Measurements from ENCODE around the gene GALNT4.

Gene GALNT4

GRCh38 chr12:89565002-89565401 lies 40.4 kb upstream of the GALNT4 start:
- DNase-seq (ENCODE audit: low read depth): no peak
- no peak for TF ChIP-seq CTCF (IDR thresholded peaks at IDR 0.05; ENCODE audit: insufficient read depth, low read depth, low read length, missing control alignments)
- no peak overlapping the region for H3K4me3 ChIP-seq (ENCODE audit: low read length)

DNA sequence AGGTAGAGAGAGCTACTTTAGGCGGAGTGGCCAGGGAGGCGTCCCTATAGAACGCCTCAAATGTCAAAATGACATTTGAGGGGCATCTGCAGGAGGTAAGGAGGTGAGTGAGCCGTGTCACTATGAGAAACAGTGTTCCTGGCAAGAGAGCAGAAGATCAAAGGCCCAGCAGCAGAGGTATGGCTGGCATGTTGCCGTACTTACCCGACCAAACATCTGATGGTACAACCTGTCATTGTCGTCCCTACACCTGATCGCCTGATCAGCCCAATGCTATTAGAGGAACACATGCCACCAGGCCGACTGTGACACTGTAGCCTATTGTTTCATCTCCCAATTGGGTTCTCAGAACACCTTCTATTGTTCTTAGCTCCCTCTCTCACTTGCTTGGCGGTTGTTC lies 35.2 kb upstream of the GALNT4 start:
- H3K4me3 ChIP-seq (ENCODE audit: low read length): no peak overlapping the region
- DNase-seq (ENCODE audit: low read depth): no peak
- no peak for TF ChIP-seq CTCF (IDR thresholded peaks at IDR 0.05; ENCODE audit: insufficient read depth, low read depth, low read length, missing control alignments)

DNA sequence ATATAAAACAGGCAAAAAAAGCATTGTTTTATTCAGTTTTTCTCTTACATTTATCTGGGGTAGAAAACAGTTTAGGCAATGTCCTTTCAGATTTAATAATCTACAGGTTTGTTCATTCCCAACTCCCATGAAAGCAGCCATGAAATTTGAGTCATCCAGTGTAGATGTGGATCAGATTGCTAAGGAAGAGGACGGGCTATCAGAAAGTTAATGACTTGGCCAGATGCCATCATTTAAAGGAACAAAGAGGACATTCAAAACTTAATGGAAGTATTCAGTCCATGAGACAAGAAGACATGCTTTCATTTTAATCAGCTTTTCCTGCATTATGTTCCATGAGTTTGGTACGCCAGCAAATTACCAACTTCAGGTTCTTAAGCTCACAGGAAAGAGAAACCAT lies 32.4 kb upstream of the GALNT4 start:
- no peak for DNase-seq (ENCODE audit: low read depth)
- TF ChIP-seq CTCF (IDR thresholded peaks at IDR 0.05; ENCODE audit: insufficient read depth, low read depth, low read length, missing control alignments): no peak
- no peak overlapping the region for H3K4me3 ChIP-seq (ENCODE audit: low read length)

DNA sequence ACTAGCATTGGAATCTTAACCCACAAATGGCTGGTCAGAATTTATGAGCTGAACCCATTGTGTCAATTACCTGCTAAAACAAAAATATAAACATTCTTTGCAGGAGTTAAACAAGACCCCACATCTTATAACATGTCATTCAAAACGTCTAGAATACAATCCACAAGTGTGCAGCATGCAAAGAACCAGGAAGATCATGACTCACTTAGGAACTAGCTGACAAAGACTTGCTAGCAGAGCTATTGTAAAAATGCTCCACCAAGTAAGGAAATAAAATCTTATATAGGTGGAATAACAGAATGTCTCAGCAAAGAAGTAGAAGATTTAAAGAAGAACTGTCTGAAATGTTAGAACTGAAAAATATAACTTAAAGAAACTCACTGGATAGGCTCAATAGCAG lies 27.8 kb upstream of the GALNT4 start:
- no peak overlapping the region for H3K4me3 ChIP-seq (ENCODE audit: low read length)
- no peak for TF ChIP-seq CTCF (IDR thresholded peaks at IDR 0.05; ENCODE audit: insufficient read depth, low read depth, low read length, missing control alignments)
- peak; percentile 55 for DNase-seq (ENCODE audit: low read depth)

GRCh38 chr12:89551747-89552146 lies 27.2 kb upstream of the GALNT4 start:
- no peak for DNase-seq (ENCODE audit: low read depth)
- H3K4me3 ChIP-seq (ENCODE audit: low read length): no peak overlapping the region
- no peak for TF ChIP-seq CTCF (IDR thresholded peaks at IDR 0.05; ENCODE audit: insufficient read depth, low read depth, low read length, missing control alignments)

GRCh38 chr12:89547101-89547500 lies 22.5 kb upstream of the GALNT4 start:
- DNase-seq (ENCODE audit: low read depth): no peak
- no peak for TF ChIP-seq CTCF (IDR thresholded peaks at IDR 0.05; ENCODE audit: insufficient read depth, low read depth, low read length, missing control alignments)
- H3K4me3 ChIP-seq (ENCODE audit: low read length): no peak overlapping the region

DNA sequence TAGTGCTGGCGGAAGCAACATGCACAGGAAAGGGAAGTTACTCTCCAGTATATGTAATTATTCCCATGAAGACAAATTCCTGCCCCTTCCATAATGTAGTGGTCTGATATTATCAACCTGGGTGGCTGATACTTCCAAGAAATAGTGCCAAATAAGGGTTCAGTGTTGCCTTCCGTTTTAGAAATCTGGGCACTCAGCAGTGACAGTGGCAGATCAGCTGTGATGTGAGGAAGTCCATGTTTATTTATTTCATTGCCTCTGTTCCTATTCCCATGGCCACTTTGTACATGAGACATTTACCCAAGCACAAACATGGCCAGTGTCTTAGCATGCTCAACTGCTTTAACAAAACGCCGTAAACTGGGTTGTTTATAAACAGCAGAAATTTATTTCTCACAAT lies 21.6 kb upstream of the GALNT4 start:
- DNase-seq (ENCODE audit: low read depth): no peak
- no peak for TF ChIP-seq CTCF (IDR thresholded peaks at IDR 0.05; ENCODE audit: insufficient read depth, low read depth, low read length, missing control alignments)
- H3K4me3 ChIP-seq (ENCODE audit: low read length): no peak overlapping the region

All from epithelial cell of esophagus (primary cell).